HUES48 (cell line): ENCODE data around the gene TAS1R1.

Experiments used
- H3K27ac ChIP-seq: one replicate; pipeline ENCODE4 v1.7.0; 2013; ENCODE audit warnings: low read depth, low read length, inconsistent platforms
- H3K27me3 ChIP-seq: 2 replicates; pipeline ENCODE4 v1.6.1; 2013; ENCODE audit warnings: mild to moderate bottlenecking, low read length; ENCODE audit not compliant: control insufficient read depth, insufficient read depth
- H3K36me3 ChIP-seq: 2 replicates; pipeline ENCODE4 v1.6.1; 2013; ENCODE audit warnings: low read length; ENCODE audit not compliant: control insufficient read depth, insufficient read depth
- H3K4me1 ChIP-seq: 2 replicates; pipeline ENCODE4 v1.6.1; 2013; ENCODE audit warnings: mild to moderate bottlenecking, low read length; ENCODE audit not compliant: control insufficient read depth, insufficient read depth
- H3K4me3 ChIP-seq: 2 replicates; pipeline ENCODE4 v1.5.1; 2013; ENCODE audit warnings: mild to moderate bottlenecking, low read depth, low read length
- H3K9ac ChIP-seq: 2 replicates; pipeline ENCODE4 v1.6.1; 2013; ENCODE audit warnings: mild to moderate bottlenecking, low read depth, low read length, moderate library complexity
- H3K9me3 ChIP-seq: 2 replicates; pipeline ENCODE4 v1.6.1; 2013; ENCODE audit warnings: low read length; ENCODE audit not compliant: control insufficient read depth, insufficient read depth

Gene TAS1R1

DNA sequence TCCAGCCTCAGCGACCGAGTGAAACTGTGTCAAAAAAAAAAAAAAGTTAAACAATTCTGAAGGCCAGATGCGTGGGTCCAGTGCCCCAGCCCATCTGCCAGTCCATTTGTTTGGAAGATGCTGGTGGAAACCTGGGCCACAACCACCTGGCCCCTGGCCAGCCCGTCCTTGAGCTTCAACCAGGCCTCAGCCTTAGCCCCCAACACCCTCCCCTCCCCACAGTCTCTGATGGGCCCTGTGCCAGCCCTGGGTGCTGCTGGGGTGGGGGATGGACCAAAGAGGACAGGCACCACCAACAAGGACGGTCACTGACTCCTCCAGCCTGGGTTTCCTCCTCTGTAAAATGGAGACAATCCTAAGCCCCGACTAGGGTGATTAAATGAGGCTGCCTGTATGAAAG is 44.1 kb upstream of the TAS1R1 start:
- Histone ChIP-seq H3K27me3 (no peaks in the 10 kb centered on the region), H3K4me1 (no peaks in the 10 kb centered on the region), H3K27ac (no peak overlapping the region), H3K36me3 (no peaks in the 10 kb centered on the region), H3K9me3 (no peaks in the 10 kb centered on the region), H3K9ac (no peak overlapping the region), H3K4me3 (no peak overlapping the region)

DNA sequence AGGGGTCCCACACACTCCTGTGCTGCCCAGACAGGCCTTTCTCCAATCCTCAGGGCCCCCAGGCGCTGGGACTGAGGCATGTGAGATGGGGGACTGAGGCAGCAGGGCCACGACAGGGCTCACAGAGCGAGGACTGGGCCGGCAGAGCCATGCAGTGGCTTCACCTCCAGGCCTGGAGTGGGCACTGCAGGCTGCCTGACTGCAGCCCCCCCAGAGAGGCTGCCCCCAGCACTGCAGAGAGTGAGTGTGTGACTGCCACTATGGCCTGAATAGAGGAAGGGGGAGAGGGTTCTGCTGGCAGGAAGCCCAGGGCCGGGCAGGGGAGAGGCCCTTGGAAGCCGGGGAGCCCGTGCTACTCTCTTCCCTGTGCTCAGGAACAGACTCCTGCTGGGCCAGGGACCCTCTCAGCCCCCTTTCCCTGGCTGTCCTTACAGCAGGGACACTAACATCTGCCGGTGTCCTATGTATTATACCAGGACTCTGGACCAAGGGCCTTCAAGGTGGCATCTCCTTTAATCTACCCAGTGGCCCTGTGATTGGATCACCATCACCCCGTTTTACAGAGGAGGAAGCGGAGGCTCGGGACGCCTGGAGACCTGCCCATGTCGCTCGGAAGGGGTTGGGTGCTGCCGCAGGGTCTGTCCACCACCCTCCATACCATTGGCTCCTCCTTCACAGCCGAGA is 43.4 kb upstream of the TAS1R1 start:
- Histone ChIP-seq H3K36me3 (no peaks in the 10 kb centered on the region), H3K4me3 (no peak overlapping the region), H3K4me1 (no peaks in the 10 kb centered on the region), H3K9ac (no peak overlapping the region), H3K9me3 (no peaks in the 10 kb centered on the region), H3K27me3 (no peaks in the 10 kb centered on the region), H3K27ac (no peak overlapping the region)

DNA sequence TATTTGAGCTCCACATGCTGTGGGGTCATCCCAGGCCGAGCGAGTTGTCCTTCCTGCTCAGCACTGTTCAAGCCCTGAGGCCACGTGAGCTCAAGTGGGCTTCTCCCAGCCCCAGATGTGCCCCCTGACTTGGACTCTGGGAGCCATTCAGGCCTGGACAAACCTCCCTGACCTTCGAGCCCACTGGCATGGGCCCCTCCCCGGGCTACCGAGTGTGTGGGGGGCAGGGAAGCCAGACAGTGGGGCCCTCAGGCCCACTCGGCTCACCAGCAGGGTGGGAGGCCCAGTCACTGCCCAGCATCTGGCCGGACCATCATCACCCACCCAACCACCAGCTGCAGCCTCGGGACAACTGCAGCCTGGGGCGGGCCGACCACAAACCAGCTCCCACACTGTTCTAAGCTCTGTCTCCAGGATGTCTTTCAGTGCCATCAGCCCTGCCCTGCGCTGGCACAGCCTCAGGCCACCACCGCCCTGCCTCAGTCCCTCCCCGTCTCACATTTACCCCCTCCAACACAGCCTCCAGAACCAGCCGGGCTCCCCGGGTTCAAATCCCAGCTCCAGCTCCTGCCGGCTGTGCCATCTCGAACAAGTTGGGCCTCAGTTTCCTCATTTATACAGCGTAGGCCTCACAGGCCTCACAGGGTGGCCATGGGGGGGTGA is 42.7 kb upstream of the TAS1R1 start:
- H3K4me1 ChIP-seq: no peaks in the 10 kb centered on the region
- H3K4me3 ChIP-seq: no peak overlapping the region
- no peak overlapping the region for H3K9ac ChIP-seq
- no peak overlapping the region for H3K27ac ChIP-seq
- no peaks in the 10 kb centered on the region for H3K36me3 ChIP-seq
- no peaks in the 10 kb centered on the region for H3K27me3 ChIP-seq
- H3K9me3 ChIP-seq: no peaks in the 10 kb centered on the region

DNA sequence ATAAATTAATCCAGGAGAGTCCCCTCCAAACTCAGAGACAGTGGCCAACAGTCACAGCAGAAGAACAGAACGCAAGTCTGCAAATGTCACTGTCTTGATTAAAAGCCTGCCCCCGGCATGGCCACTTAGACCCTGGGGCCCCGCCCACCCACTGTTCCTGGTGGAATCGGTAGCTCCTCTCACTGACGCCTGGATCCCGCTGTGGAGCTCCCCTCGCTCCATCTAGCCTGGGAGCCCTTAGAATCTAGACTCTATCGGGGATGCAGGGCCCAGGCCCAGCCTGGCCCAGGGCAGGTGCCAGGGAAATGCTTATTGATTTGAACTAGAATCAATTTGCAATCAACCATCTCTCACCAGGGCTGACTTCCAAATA is 42.2 kb upstream of the TAS1R1 start:
- Histone ChIP-seq H3K4me3 (no peak overlapping the region), H3K36me3 (no peaks in the 10 kb centered on the region), H3K9me3 (no peaks in the 10 kb centered on the region), H3K27ac (no peak overlapping the region), H3K27me3 (no peaks in the 10 kb centered on the region), H3K4me1 (no peaks in the 10 kb centered on the region), H3K9ac (no peak overlapping the region)

DNA sequence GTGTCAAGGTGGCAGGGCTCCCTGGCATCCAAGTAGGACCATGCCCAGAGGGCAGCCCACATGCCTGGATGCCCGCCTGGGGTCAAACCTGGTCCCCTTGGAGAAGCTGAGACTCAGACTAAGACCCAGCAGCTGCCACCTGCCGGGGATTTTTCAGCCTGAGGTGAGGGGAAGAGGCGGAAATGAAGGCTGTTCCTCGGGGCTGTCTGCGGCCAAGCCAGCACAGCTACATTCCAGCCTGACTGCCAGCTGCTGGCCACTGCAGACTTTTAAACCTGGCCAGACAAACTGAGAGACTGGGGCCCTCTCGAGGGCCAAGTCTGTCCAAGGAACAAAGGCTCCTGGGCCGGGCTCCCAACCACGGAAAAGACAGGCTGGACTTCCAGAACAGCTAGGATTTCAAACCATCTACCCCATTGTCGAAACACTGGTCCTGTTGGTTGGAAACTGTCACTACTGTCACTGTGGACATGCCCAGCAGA is 41.7 kb upstream of the TAS1R1 start:
- H3K9ac ChIP-seq: no peak overlapping the region
- no peaks in the 10 kb centered on the region for H3K9me3 ChIP-seq
- H3K4me1 ChIP-seq: no peaks in the 10 kb centered on the region
- H3K27ac ChIP-seq: no peak overlapping the region
- no peaks in the 10 kb centered on the region for H3K27me3 ChIP-seq
- no peak overlapping the region for H3K4me3 ChIP-seq
- H3K36me3 ChIP-seq: no peaks in the 10 kb centered on the region

DNA sequence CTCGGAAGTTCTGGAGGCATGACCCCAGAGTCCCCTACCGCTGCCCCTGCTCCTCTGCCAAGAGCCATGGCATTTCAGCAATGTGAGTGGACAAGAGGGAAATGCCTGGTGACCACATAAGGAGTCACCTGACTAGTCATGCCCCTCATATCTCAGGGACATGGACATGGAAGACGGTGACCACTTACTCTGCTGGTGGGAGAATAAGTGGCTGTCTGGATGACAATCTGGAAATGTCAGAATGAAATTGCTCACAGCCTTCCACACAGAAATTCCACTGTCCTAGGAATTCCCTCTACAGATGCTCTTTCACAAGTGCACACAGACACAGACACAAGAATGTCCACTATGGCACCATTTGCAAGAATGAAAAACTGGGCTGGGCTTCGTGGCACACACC is 39.3 kb upstream of the TAS1R1 start:
- H3K4me1 ChIP-seq: peaks cover 17% of the 10 kb centered on the region
- no peak overlapping the region for H3K4me3 ChIP-seq
- H3K27ac ChIP-seq: no peak overlapping the region

DNA sequence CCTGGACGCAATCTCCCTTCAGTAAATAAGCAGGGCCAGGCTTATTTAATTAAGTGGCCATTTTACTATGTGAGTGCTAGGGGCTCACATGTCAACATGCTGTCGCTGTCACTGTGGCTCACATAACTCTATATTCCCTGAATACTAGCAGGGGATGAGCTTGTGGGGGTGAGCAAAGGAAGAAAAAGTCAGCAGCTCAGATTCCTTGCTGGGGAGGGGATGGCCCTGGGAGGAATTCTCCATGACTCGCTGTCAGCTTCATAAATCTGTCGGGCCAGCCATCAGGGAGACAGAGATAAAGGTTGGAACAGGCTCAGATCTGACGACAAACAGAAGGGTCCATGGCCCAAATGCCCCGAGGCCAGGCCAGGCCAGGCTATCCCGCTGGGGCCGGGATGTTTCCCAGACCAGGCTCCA is 37.7 kb upstream of the TAS1R1 start:
- H3K36me3 ChIP-seq: peaks cover 6% of the 10 kb centered on the region; the same call in 1 of the 2 replicates
- H3K27me3 ChIP-seq: no peaks in the 10 kb centered on the region
- peaks cover 20% of the 10 kb centered on the region for H3K4me1 ChIP-seq
- H3K27ac ChIP-seq: no peak overlapping the region
- no peaks in the 10 kb centered on the region for H3K9me3 ChIP-seq
- no peak overlapping the region for H3K4me3 ChIP-seq
- H3K9ac ChIP-seq: no peak overlapping the region

More for the DNA sequence above, 39.3 kb upstream of the TAS1R1 start:
- no peak overlapping the region for H3K9ac ChIP-seq
- H3K9me3 ChIP-seq: no peaks in the 10 kb centered on the region
- no peaks in the 10 kb centered on the region for H3K36me3 ChIP-seq
- H3K27me3 ChIP-seq: no peaks in the 10 kb centered on the region

DNA sequence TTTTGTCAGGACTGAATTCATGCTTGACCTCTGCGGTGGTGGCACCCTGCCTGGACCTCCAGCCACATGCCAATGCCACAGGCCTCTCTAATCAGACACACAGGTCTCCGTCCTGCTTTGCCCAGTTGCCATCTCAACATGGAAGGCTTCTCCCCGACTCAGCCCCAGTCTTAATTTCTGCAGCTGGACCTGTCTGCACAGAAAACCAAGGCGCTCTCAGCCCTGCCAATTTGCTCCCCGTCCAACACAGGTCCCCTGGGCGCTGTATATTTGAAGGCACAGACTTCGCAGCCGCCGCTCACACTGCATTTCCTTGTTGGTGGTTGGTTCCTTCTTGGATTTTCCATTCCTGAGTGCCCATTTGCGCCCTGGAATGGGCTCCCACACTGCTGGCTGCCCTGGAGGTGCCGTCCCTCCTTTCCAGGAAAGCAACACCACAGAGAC is 35.6 kb upstream of the TAS1R1 start:
- Histone ChIP-seq H3K27me3 (no peaks in the 10 kb centered on the region), H3K36me3 (peaks cover 11% of the 10 kb centered on the region; the same call in 1 of the 2 replicates), H3K4me1 (peaks cover 20% of the 10 kb centered on the region), H3K9ac (no peak overlapping the region), H3K9me3 (no peaks in the 10 kb centered on the region), H3K4me3 (no peak overlapping the region), H3K27ac (peak overlapping the region; percentile 80)

DNA sequence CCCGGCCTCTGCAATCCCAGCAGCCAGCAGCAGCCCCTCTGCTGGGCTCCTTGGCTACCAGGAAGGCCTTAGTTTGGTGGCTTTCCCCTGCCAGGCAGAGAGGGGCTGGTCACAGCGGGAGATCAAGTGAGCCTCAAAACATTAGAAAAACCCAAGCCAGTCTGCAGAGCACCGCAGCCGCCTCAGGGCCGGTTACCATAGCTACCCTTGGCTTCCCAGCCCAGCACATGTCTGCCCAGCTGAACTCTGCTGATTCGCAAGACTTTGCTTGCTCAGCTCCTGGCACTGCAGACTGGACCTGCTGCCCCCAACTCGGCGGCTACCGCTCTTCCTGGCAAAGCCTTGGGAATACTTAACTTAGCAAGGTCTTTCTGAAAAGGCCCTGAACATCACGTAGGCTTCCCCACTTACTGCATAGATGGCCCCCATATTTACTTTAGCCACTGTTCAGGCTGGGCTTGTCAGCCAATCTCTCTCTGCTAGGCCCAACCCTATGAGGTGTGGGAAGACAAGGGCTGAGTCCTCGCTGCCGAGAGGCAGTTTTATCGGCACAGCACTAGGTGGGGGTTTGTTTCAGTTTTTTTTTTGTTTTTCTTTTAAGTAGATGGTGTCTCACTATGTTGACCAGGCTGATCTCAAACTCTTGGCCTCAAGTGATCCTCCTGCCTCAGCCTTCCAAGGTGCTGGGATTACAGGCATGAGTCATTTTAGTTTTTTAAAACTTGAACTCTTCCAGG is 35.0 kb upstream of the TAS1R1 start:
- H3K27ac ChIP-seq: peak overlapping the region; percentile 80
- H3K36me3 ChIP-seq: peaks cover 12% of the 10 kb centered on the region
- no peak overlapping the region; the same call in 1 of the 2 replicates for H3K4me3 ChIP-seq
- no peaks in the 10 kb centered on the region for H3K9me3 ChIP-seq
- peaks cover 20% of the 10 kb centered on the region for H3K4me1 ChIP-seq
- no peaks in the 10 kb centered on the region for H3K27me3 ChIP-seq
- no peak overlapping the region for H3K9ac ChIP-seq

DNA sequence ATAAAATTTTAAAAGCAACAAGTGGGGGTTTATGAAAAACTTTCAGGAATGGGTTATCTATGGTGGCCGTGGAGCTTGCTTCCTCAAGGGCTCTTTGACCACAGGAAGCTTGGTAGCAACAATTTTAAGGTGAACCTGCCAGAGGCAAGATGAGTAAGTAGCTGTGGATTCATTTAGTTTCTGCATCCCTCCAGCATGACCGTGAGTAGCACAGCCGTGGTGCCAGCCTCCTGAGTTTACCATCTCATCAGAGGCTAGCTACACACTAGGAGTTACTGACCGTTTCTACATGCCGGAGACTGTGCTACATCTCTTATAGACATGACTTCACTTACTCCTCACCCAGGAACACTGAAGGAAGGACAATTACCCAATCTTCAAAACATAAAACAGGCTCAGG is 33.6 kb upstream of the TAS1R1 start:
- Histone ChIP-seq H3K9ac (no peak overlapping the region), H3K27me3 (no peaks in the 10 kb centered on the region), H3K9me3 (no peaks in the 10 kb centered on the region), H3K36me3 (peaks cover 27% of the 10 kb centered on the region), H3K4me1 (peaks cover 20% of the 10 kb centered on the region), H3K4me3 (no peak overlapping the region), H3K27ac (no peak overlapping the region)

DNA sequence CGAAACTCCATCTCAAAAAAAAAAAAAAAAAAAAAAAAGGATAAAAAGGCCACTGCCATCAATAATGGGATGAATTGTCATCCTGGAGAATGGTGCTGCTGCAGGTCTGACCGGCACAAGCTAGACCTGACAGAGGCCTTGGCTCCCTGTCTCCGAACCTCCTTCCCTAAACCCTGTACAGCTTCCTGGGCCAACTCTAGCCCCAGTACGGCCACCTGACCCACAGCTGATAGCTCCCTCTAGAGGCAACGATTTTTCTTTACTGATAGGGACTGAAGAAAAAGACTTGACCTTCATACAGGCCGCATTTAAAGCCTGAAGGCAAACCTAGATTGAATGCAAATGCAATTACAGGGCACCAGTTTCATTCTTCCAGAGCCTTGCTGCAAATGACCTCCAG is 31.5 kb upstream of the TAS1R1 start:
- Histone ChIP-seq H3K9ac (no peak overlapping the region), H3K27me3 (no peaks in the 10 kb centered on the region), H3K4me3 (no peak overlapping the region), H3K4me1 (peaks cover 20% of the 10 kb centered on the region), H3K27ac (no peak overlapping the region), H3K9me3 (no peaks in the 10 kb centered on the region), H3K36me3 (peaks cover 43% of the 10 kb centered on the region)
